ENCODE data around the gene IFFO2.

GRCh38 chr1:18866314-18866713 lies 90.2 kb downstream of the IFFO2 start:
- no peak for TF ChIP-seq POLR2A (IDR thresholded peaks at IDR 0.05; ENCODE audit: low read length)
- no peak for TF ChIP-seq GATA1 (IDR thresholded peaks at IDR 0.05; ENCODE audit: low read depth, low read length)
